KMS-11 (cell line): Measurements from ENCODE around the gene MED16.
"Not testable (repeated sequence)": the region's sequence is repeated elsewhere in the genome, so short reads cannot be mapped to it uniquely, and the experiment has no call there.

ENCODE experiments used
- H2AFZ ChIP-seq: fragments of 200-600 bp; sonication (generic); 2 replicates; pipeline ENCODE4 v1.6.1; 2016; ENCODE audit warnings: antibody characterized with exemption, mixed run types, low read depth
- H3K27ac ChIP-seq: fragments of 200-600 bp; sonication (generic); 2 replicates; pipeline ENCODE4 v1.6.1; 2016; ENCODE audit warnings: mild to moderate bottlenecking, mixed run types
- H3K27me3 ChIP-seq: fragments of 200-600 bp; sonication (generic); 2 replicates; pipeline ENCODE4 v1.6.1; 2017; ENCODE audit warnings: mild to moderate bottlenecking, low read depth, mixed run types, moderate library complexity; ENCODE audit not compliant: insufficient read depth
- H3K36me3 ChIP-seq: fragments of 200-600 bp; sonication (generic); 2 replicates; pipeline ENCODE4 v1.6.1; 2017; ENCODE audit warnings: mild to moderate bottlenecking, mixed run types; ENCODE audit not compliant: insufficient read depth
- H3K4me1 ChIP-seq: fragments of 200-600 bp; sonication (generic); 2 replicates; pipeline ENCODE4 v1.6.1; 2016; ENCODE audit warnings: mild to moderate bottlenecking, low read depth, mixed run types; ENCODE audit not compliant: poor library complexity, severe bottlenecking
- H3K4me2 ChIP-seq: fragments of 200-600 bp; sonication (generic); 2 replicates; pipeline ENCODE4 v1.7.0; 2016; ENCODE audit warnings: mild to moderate bottlenecking, mixed run types
- H3K4me3 ChIP-seq: fragments of 200-600 bp; sonication (generic); IDR thresholded peaks from 2 replicates; pipeline ENCODE4 v1.6.1; 2017; ENCODE audit warnings: low read depth, low read length, mixed read lengths; ENCODE audit not compliant: insufficient read depth
- H3K79me2 ChIP-seq: fragments of 200-600 bp; sonication (generic); 2 replicates; pipeline ENCODE4 v1.6.1; 2016; ENCODE audit warnings: low read depth, mixed run types; ENCODE audit not compliant: insufficient read depth
- H3K9ac ChIP-seq: fragments of 200-600 bp; sonication (generic); 2 replicates; pipeline ENCODE4 v1.6.1; 2016; ENCODE audit warnings: mild to moderate bottlenecking, mixed run types
- H4K20me1 ChIP-seq: fragments of 200-600 bp; sonication (generic); 2 replicates; pipeline ENCODE4 v1.6.1; 2016; ENCODE audit warnings: mild to moderate bottlenecking, mixed run types; ENCODE audit not compliant: insufficient read depth
- CTCF ChIP-seq: fragments of 200-600 bp; sonication (generic); conservative IDR thresholded peaks from 2 replicates; pipeline ENCODE4 v1.6.1; 2017; ENCODE audit warnings: low read depth, mild to moderate bottlenecking, antibody characterized with exemption, low read length, moderate library complexity, mixed read lengths

The MED16 gene

DNA sequence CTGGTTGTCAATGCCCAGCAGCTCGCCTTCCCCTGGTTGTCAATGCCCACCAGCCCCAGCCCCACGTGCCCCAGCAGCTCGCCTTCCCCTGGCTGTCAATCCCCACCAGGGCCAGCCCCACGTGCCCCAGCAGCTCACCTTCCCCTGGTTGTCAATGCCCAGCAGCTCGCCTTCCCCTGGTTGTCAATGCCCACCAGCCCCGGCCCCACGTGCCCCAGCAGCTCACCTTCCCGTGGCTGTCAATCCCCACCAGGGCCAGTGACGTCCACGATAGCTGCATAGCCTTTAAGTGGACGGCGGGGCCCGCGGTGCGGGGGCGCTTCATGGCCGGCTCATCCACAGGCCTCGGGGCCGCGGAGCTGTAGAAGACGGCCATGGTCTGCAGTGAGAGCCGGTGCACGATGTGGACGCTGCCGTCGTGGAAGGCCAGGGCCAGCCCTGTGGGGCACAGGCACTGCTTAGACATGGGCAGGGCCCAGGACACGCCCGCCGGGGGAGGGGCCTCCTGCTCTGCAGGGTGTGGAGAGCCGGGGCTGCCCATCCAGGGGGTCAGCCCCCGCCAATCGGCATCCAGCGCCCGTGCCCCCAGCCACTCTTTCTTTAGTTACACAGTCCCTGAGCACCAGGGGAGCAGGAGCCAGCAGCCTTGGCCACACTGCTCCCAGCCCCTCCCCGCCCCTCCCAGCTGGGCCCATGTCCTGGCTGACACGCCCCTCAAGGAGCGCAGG is 13.1 kb downstream of the MED16 start:
- Histone ChIP-seq H3K9ac (no peak overlapping the region), H3K4me3 (no peak overlapping the region), H4K20me1 (no peaks in the 10 kb centered on the region), H3K27ac (no peak overlapping the region), H2AFZ (no peak overlapping the region), H3K4me1 (no peaks in the 10 kb centered on the region), H3K79me2 (no peaks in the 10 kb centered on the region), H3K36me3 (no peaks in the 10 kb centered on the region), H3K27me3 (no peaks in the 10 kb centered on the region), H3K4me2 (no peak overlapping the region)
- TF ChIP-seq CTCF = no peak

DNA sequence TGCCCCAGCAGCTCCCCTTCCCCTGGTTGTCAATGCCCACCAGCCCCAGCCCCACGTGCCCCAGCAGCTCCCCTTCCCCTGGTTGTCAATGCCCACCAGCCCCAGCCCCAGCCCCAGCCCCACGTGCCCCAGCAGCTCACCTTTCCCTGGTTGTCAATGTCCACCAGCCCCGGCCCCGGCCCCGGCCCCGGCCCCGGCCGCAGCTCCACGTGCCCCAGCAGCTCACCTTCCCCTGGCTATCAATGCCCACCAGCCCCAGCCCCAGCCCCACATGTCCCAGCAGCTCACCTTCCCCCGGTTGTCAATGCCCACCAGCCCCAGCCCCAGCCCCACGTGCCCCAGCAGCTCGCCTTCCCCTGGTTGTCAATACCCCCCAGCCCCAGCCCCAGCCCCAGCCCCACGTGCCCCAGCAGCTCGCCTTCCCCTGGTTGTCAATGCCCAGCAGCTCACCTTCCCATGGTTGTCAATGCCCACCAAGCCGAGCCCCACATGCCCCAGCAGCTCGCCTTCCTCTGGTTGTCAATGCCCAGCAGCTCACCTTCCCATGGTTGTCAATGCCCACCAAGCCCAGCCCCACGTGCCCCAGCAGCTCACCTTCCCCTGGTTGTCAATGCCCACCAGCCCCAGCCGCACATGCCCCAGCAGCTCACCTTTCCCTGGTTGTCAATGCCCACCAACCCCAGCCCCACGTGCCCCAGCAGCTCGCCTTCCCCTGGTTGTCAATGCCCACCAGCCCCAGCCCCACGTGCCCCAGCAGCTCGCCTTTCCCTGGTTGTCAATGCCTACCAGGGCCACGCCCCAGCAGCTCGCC is 14.0 kb downstream of the MED16 start:
- not testable (repeated sequence) for H3K9ac ChIP-seq, H3K4me1 ChIP-seq, H3K27ac ChIP-seq, H3K27me3 ChIP-seq, H4K20me1 ChIP-seq, H3K79me2 ChIP-seq, H3K36me3 ChIP-seq, H2AFZ ChIP-seq, H3K4me2 ChIP-seq, H3K4me3 ChIP-seq

- H2AFZ ChIP-seq, H3K4me3 ChIP-seq, H3K36me3 ChIP-seq, H3K9ac ChIP-seq, H3K79me2 ChIP-seq, H3K4me1 ChIP-seq, H3K4me2 ChIP-seq, H3K27me3 ChIP-seq, H4K20me1 ChIP-seq, H3K27ac ChIP-seq: not testable (repeated sequence)
Measured at GRCh38 chr19:877992-878660, 14.9 kb downstream of the MED16 start.

GRCh38 chr19:876780-877314 is 16.1 kb downstream of the MED16 start:
- Histone ChIP-seq H3K79me2 (no peaks in the 10 kb centered on the region), H4K20me1 (no peaks in the 10 kb centered on the region), H3K36me3 (no peaks in the 10 kb centered on the region), H3K4me2 (no peak overlapping the region), H3K27ac (no peak overlapping the region), H3K27me3 (no peaks in the 10 kb centered on the region), H2AFZ (no peak overlapping the region), H3K4me3 (no peak overlapping the region), H3K9ac (no peak overlapping the region), H3K4me1 (peaks cover 7% of the 10 kb centered on the region)
- no peak for TF ChIP-seq CTCF

GRCh38 chr19:876089-876488 is 16.9 kb downstream of the MED16 start:
- no peaks in the 10 kb centered on the region for H3K79me2 ChIP-seq

More at GRCh38 chr19:876089-876488, 16.9 kb downstream of the MED16 start:
- H3K4me2 ChIP-seq = no peak overlapping the region
- TF ChIP-seq CTCF = no peak
- H2AFZ ChIP-seq = no peak overlapping the region
- no peaks in the 10 kb centered on the region for H3K27me3 ChIP-seq
- H3K36me3 ChIP-seq = no peaks in the 10 kb centered on the region
- H4K20me1 ChIP-seq = no peaks in the 10 kb centered on the region
- peaks cover 8% of the 10 kb centered on the region for H3K4me1 ChIP-seq
- no peak overlapping the region for H3K4me3 ChIP-seq
- no peak overlapping the region for H3K9ac ChIP-seq
- no peak overlapping the region for H3K27ac ChIP-seq
